Measurements from ENCODE around the gene TUBGCP2. TPM values are rescaled to one million over a fixed set of nuclear protein-coding genes. Genes with fewer than 3 reads are reported as not detected.

TUBGCP2 gene
- total RNA-seq, 3 donors from 2014 or later: 48.1 to 63.4 (median 58.8) TPM

- DNase-seq (no peak), ATAC-seq (no peak)
- Histone ChIP-seq H3K9me3 (no peaks in the 10 kb centered on the region), H3K4me1 (ENCODE audit: low read depth) (no peaks in the 10 kb centered on the region), H3K36me3 (ENCODE audit: low read depth) (peaks cover 21% of the 10 kb centered on the region), H3K4me3 (no peak overlapping the region)
- intact Hi-C loops (cut with DNase I, micrococcal nuclease): no loop called here
- TF ChIP-seq CTCF (IDR thresholded peaks at IDR 0.05): no peak
These were observed 20.7 kb downstream of the TUBGCP2 start for GRCh38 chr10:133287832-133288500.

- H3K9me3 ChIP-seq: no peaks in the 10 kb centered on the region
- no peak for TF ChIP-seq CTCF (IDR thresholded peaks at IDR 0.05)
- no peak overlapping the region for H3K4me3 ChIP-seq
- H3K36me3 ChIP-seq (ENCODE audit: low read depth): peaks cover 19% of the 10 kb centered on the region
- DNase-seq (no peak), ATAC-seq (no peak)
- no peaks in the 10 kb centered on the region for H3K4me1 ChIP-seq (ENCODE audit: low read depth)
- intact Hi-C loops (cut with DNase I, micrococcal nuclease): no loop called here
These were observed 22.3 kb downstream of the TUBGCP2 start for GRCh38 chr10:133286366-133286765.

DNA sequence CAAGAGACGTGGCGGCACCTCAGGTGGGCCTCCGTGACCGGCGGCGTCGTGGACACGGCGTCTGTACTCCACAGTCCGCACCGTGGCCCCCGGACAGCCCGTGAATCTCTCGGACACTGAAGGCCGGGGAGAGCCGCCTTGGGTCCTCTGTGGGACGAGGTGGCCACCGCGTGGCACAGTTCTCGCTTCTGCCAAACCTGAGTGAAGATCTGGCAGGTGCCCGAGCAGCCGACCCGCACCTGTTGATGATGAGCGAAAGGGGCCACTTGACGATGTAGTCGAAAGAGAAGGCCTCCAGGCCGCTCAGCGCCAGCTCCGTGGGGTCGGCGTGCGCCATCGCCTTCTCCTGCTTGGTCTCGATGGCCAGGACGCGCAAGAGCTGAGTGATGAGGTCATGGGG lies 23.5 kb downstream of the TUBGCP2 start:
- intact Hi-C loops (cut with DNase I, micrococcal nuclease): no loop called here
- Histone ChIP-seq H3K4me3 (no peak overlapping the region), H3K9me3 (no peaks in the 10 kb centered on the region), H3K36me3 (ENCODE audit: low read depth) (peaks cover 19% of the 10 kb centered on the region), H3K4me1 (ENCODE audit: low read depth) (no peaks in the 10 kb centered on the region)
- TF ChIP-seq CTCF (IDR thresholded peaks at IDR 0.05): no peak
- no peak for DNase-seq
- no peak for ATAC-seq

DNA sequence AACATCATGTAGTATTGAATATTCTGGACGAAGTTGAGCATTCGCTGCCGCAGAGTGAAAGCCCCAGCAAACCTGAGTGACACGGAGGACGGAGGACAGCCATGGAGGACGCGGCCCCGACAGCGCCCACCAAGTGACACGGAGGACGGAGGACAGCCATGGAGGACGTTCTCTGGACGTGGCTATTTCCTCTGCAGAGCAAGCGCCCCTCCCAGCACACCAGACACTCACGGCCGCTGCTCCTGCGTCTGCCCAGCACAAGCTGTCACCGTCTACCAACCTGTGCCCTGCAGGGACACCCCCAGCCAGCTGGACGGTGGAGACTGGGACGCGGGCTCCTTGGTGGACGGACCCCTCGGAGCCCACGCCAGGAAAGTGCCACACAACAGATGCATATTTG lies 24.7 kb downstream of the TUBGCP2 start:
- intact Hi-C loops (cut with DNase I, micrococcal nuclease): no loop called here
- TF ChIP-seq CTCF (IDR thresholded peaks at IDR 0.05): no peak

GRCh38 chr10:133282846-133283390 lies 25.8 kb downstream of the TUBGCP2 start:
- no peak overlapping the region for H3K4me3 ChIP-seq
- peaks cover 19% of the 10 kb centered on the region for H3K36me3 ChIP-seq (ENCODE audit: low read depth)
- intact Hi-C loops (cut with DNase I, micrococcal nuclease): no loop called here
- no peak for TF ChIP-seq CTCF (IDR thresholded peaks at IDR 0.05)
- DNase-seq (no peak), ATAC-seq (no peak)
- no peaks in the 10 kb centered on the region for H3K9me3 ChIP-seq
- peaks cover 2% of the 10 kb centered on the region for H3K4me1 ChIP-seq (ENCODE audit: low read depth)

More for the DNA sequence above, 24.7 kb downstream of the TUBGCP2 start:
- Histone ChIP-seq H3K4me3 (no peak overlapping the region), H3K4me1 (ENCODE audit: low read depth) (no peaks in the 10 kb centered on the region), H3K36me3 (ENCODE audit: low read depth) (peaks cover 19% of the 10 kb centered on the region), H3K9me3 (no peaks in the 10 kb centered on the region)
- DNase-seq: no peak
- no peak for ATAC-seq

All from mucosa of descending colon (tissue), 3 donors.